GM12864 (cell line): ENCODE data around the gene ZC3H8.

Experiments used
- DNase-seq: peaks from one replicate; pipeline ENCODE4 v3.0.0-alpha.2; 2011; ENCODE audit warnings: low read depth
- H3K4me3 ChIP-seq: 2 replicates; pipeline ENCODE4 v1.5.1; 2011; ENCODE audit warnings: mild to moderate bottlenecking, low read depth, low read length, control low read depth
- TF ChIP-seq, protein P1 (sequence below): IDR thresholded peaks from 2 replicates; pipeline ENCODE4 v1.5.1; 2011; ENCODE audit warnings: low read depth, mild to moderate bottlenecking, moderate library complexity, low read length, control low read depth, inconsistent platforms; ENCODE audit errors: missing control alignments

Gene ZC3H8

DNA sequence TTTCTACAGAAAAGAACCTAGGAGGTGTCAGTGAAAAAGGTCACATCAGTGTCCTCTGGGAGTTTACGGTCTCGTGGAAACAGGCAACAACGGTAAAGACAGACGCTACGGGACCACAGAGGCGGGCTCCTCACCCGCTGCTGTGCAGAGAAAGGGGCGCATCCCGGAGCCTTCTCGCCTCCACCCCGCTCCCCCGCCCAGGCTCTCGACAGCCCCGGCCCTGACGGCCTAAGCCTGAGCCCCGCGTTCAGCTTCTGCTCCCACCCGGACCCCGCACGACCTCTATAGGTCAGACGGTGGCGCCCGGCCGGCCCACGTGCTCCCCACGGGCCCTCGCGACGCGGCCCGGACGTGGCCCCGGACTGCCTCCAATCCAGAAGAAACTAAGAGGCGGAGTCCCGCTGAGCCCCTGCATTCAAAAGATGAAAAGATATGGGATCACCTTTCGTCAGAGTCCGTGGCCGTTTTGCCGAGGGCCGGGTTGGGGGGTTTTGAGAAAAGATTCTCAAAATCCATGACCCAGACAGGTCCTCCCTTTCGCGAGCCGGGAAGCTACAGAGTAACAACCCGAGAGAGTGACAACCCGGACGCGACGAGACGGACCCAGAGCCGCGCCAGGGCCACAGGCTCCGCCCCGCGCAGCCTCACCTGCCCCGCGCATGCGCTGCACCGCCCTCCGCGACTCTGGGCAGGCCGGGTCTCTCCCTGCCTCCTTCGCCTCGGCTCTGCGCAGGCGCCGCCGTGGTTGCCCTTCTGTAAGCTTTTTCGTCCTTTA, at the start of gene ZC3H8:
ZC3H8 (minus strand) TSS at position 577 of the 775 bp plus-strand sequence; CDS start at position 516, 61 bp downstream.
- DNase-seq: peak; percentile 70
- peak within 1 kb of the TSS; percentile 83 for H3K4me3 ChIP-seq
- TF ChIP-seq, protein P1, sequence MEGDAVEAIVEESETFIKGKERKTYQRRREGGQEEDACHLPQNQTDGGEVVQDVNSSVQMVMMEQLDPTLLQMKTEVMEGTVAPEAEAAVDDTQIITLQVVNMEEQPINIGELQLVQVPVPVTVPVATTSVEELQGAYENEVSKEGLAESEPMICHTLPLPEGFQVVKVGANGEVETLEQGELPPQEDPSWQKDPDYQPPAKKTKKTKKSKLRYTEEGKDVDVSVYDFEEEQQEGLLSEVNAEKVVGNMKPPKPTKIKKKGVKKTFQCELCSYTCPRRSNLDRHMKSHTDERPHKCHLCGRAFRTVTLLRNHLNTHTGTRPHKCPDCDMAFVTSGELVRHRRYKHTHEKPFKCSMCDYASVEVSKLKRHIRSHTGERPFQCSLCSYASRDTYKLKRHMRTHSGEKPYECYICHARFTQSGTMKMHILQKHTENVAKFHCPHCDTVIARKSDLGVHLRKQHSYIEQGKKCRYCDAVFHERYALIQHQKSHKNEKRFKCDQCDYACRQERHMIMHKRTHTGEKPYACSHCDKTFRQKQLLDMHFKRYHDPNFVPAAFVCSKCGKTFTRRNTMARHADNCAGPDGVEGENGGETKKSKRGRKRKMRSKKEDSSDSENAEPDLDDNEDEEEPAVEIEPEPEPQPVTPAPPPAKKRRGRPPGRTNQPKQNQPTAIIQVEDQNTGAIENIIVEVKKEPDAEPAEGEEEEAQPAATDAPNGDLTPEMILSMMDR: no peak

DNA sequence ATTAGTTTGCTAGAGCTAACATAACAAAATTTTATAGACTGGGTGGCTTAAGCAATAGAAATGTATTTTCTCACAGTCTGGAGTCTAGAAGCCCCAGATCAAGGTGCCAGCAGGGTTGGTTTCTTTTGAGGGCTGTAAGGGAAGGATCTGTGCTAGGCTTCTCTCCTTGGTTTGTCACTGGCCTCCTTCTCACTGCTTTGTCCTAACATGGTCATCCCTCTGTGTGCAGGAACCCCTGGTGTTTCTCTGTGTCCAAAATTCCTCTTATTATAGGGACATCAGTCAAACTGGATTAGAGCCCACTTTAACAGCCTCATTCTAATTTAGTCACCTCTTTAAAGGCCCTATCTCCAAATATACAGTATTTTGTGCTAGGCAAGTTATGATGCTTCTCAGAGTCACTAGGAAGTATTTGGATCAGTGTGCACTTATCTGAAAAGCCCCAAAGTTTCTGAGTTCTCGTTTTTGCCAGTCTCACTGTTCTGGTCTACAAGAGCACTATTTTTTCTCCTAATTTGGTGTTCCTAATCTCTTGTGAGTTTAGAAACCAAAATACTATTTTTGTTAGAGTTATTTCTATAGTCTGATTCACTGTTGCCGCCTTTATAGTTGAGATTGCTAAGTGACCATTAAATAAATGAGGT, 49.6 kb upstream of the ZC3H8 start:
- H3K4me3 ChIP-seq: no peak overlapping the region
- DNase-seq: peak; percentile 8
- TF ChIP-seq, protein P1: no peak

DNA sequence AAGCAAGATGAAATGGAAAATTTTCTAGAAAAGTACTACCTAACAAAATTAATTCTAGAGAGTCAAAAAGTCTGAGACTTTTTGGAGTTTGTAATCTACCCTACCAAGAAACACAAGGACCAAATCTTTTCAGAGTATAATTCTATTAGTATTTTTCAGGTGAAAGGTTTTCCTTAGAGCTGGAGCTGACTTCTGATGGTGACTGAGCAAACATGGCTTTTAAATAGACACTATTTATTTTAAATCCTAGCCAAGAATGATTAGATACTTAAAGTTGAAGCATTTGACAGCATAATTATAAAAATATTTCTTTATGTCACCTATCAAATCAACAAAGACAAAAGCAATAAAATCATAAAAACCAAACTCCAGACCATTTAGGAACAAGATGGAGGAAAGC, 47.1 kb upstream of the ZC3H8 start:
- H3K4me3 ChIP-seq: no peak overlapping the region
- TF ChIP-seq, protein P1: no peak
- DNase-seq: no peak

DNA sequence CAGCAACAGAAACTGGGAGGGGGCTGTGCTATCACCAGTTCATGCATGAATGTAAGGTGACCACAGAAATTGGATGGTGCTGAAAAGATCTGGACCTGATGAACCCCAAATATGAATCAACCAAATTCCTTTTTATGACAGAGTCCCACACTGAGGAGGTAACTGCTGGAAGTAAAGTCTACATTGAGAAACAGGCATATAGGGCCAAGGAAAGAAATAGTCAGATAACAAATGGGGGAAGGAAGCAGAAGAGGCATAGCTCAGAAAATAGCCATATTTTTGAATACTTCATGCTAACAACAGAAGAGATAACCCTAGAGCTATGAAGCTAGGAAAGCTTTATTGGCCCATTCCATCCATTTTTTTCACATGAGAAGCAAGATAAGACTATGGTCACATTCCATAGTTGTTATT, 46.3 kb upstream of the ZC3H8 start:
- TF ChIP-seq, protein P1: no peak
- DNase-seq: no peak
- no peak overlapping the region for H3K4me3 ChIP-seq

DNA sequence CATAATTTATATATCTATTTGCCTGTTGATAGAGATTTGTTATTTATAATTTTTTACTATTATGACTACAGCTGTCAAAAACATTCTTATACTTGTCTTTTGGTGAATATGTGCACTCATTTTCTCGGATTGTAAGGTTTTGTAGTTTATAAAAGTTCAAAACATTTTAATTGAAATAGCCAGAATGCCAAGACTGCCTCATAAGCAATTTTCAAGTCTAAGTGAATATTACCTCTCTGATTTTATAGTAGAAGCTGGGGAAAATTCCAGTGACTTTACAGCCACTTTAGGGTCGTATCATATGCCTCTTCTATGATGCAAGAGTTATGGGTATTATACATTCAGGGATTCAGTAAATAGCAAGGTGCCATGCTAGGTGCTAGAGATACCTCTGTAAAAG, 41.6 kb upstream of the ZC3H8 start:
- TF ChIP-seq, protein P1: no peak
- DNase-seq: no peak
- no peak overlapping the region for H3K4me3 ChIP-seq

DNA sequence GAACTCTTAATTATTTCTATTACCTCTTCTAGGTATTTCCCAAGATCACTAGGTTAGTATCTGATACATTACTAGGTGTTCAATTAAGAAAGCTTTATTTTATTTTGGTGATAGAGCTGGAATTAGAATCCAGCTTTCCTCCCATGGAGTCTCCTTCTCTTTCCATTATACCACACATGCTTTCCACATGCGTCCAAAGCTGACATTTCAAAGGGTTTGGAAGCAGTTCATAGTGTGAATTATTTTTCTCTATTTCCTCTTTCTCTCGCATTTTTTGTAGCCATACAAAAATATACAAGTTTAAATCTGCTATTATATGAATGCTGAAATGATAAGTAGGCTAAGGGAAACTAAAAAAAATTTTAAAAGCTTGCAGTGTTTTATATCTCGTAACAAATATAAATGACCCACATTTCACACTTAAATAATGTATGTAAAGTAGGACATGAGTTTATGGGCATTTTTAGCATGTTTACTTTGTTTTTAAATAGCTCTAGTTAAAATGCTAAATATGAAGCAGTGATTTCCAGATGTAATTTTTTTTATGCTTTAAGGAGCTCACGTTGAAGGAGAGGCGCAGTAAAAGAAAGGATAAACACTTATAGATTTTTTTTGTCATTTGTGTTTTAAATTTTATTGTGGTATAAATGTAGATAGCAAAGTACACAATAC, 40.7 kb upstream of the ZC3H8 start:
- TF ChIP-seq, protein P1: no peak
- no peak overlapping the region for H3K4me3 ChIP-seq
- no peak for DNase-seq
